HEK293 (cell line): ENCODE data around the gene FAM78A.

Experiments used
- CTCF ChIA-PET: fragments of 350-600 bp; formaldehyde crosslinking; extraction: SDS; loops from one replicate; lab custom pipeline; 2021; ENCODE audit warnings: antibody characterized with exemption; lab: Yijun Ruan, JAX
- POLR2A ChIA-PET: fragments of 300-600 bp; formaldehyde crosslinking; extraction: SDS; loops from one replicate; lab custom pipeline; 2020; ENCODE audit warnings: antibody characterized with exemption, inconsistent platforms; lab: Yijun Ruan, JAX
- H3K27ac ChIP-seq: fragments of 200-500 bp; sonication (Bioruptor generic); 2 replicates; pipeline ENCODE4 v1.5.1; 2014; ENCODE audit warnings: low read depth, low read length, control low read depth, inconsistent platforms; ENCODE audit errors: extremely low read depth
- H3K36me3 ChIP-seq, 2 experiments: fragments of 200-500 bp in 1 of 2; sonication (Bioruptor generic) in 1 of 2; 1 replicate in 1 of 2; 2 replicates in 1 of 2; pipeline ENCODE4 v1.5.1; 2014 to 2017; ENCODE audit warnings: inconsistent platforms in 2 of 2, low read length in 2 of 2; ENCODE audit not compliant: control insufficient read depth in 2 of 2, insufficient read depth in 1 of 2
- H3K4me1 ChIP-seq: fragments of 200-500 bp; sonication (Bioruptor generic); 2 replicates; pipeline ENCODE4 v1.5.1; 2014; ENCODE audit warnings: mild to moderate bottlenecking, low read length, inconsistent platforms; ENCODE audit not compliant: control insufficient read depth, insufficient read depth
- H3K4me3 ChIP-seq: 2 replicates; pipeline ENCODE4 v1.5.1; 2011; ENCODE audit warnings: low read depth, mild to moderate bottlenecking, control low read depth, low read length, moderate library complexity
- H3K9me3 ChIP-seq: fragments of 200-500 bp; sonication (Bioruptor generic); 2 replicates; pipeline ENCODE4 v1.5.1; 2014; ENCODE audit warnings: low read depth, low read length, inconsistent platforms; ENCODE audit not compliant: control insufficient read depth, insufficient read depth
- EGR2 ChIP-seq: fragments of 450-650 bp; formaldehyde crosslinking; IDR thresholded peaks from 2 replicates; pipeline ENCODE4 v1.5.1; 2016; ENCODE audit warnings: low read depth, missing biosample characterization, missing genetic modification characterization
- ZFP3 ChIP-seq: fragments of 450-650 bp; formaldehyde crosslinking; IDR thresholded peaks from 2 replicates; pipeline ENCODE4 v1.5.1; 2016; ENCODE audit warnings: low read depth, missing biosample characterization, missing genetic modification characterization
- ZFP69B ChIP-seq: fragments of 450-650 bp; formaldehyde crosslinking; IDR thresholded peaks from 2 replicates; pipeline ENCODE4 v1.5.1; 2016; ENCODE audit warnings: missing biosample characterization, missing genetic modification characterization
- ZNF133 ChIP-seq: fragments of 450-650 bp; formaldehyde crosslinking; IDR thresholded peaks from 2 replicates; pipeline ENCODE4 v1.5.1; 2016; ENCODE audit warnings: missing biosample characterization, missing genetic modification characterization
- ZNF157 ChIP-seq: fragments of 450-650 bp; formaldehyde crosslinking; IDR thresholded peaks from 2 replicates; pipeline ENCODE4 v1.5.1; 2016; ENCODE audit warnings: missing biosample characterization, missing genetic modification characterization
- ZNF184 ChIP-seq: fragments of 450-650 bp; IDR thresholded peaks from 2 replicates; pipeline ENCODE4 v1.5.1; 2018; ENCODE audit warnings: missing biosample characterization, mild to moderate bottlenecking, missing genetic modification characterization
- ZNF23 ChIP-seq: fragments of 450-650 bp; formaldehyde crosslinking; IDR thresholded peaks from 2 replicates; pipeline ENCODE4 v1.5.1; 2016; ENCODE audit warnings: missing biosample characterization, missing genetic modification characterization, borderline replicate concordance
- ZNF624 ChIP-seq: fragments of 450-650 bp; formaldehyde crosslinking; IDR thresholded peaks from 2 replicates; pipeline ENCODE4 v1.5.1; 2017; ENCODE audit warnings: missing biosample characterization, missing genetic modification characterization
- TF ChIP-seq, protein P1 (sequence below): fragments of 450-650 bp; formaldehyde crosslinking; IDR thresholded peaks from 2 replicates; pipeline ENCODE4 v1.5.1; 2017; ENCODE audit warnings: missing biosample characterization, missing genetic modification characterization
- TF ChIP-seq, protein P2 (sequence below): fragments of 450-650 bp; formaldehyde crosslinking; IDR thresholded peaks from 2 replicates; pipeline ENCODE4 v1.5.1; 2016; ENCODE audit warnings: missing biosample characterization, missing genetic modification characterization
- TF ChIP-seq, protein P3 (sequence below): fragments of 450-650 bp; formaldehyde crosslinking; IDR thresholded peaks from 2 replicates; pipeline ENCODE4 v1.5.1; 2017; ENCODE audit warnings: missing biosample characterization, missing genetic modification characterization
- TF ChIP-seq, protein P4 (sequence below): fragments of 450-650 bp; formaldehyde crosslinking; IDR thresholded peaks from 2 replicates; pipeline ENCODE4 v1.5.1; 2016; ENCODE audit warnings: missing biosample characterization, missing genetic modification characterization

Gene FAM78A

DNA sequence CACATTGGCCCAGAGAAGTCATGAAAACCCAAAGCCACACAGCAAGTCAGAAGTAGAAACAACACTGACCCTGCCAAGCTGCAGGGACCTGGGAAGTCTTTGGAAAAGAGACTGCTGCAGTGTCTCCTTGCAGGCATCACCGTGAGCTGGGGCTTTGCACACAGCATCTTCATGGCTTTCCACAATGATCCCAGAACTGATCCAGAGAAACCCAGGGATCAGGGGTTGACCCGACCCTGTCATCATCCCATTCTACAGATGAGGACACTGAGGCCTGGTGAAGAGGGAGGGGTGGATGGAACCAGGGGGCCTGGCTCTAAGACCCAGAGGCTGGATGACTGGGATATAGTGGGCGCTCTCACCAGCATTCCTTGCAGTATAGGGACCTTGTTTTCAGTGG is 4.3 kb upstream of the FAM78A start:
- CTCF ChIA-PET: interaction anchor here (0.6 to 2.1 kb wide), 3 partner anchors 56 to 348 kb away, joined by 3 to 6 read pairs (median 3); no protein-coding TSS in a partner anchor
- no peaks in the 10 kb centered on the region for H3K4me1 ChIP-seq
- POLR2A ChIA-PET: interaction anchor here (0.8 kb wide), 1 partner anchor 9 kb away, joined by 3 read pairs; the partner anchor contains the start of gene PLPP7
- no peaks in the 10 kb centered on the region for H3K9me3 ChIP-seq
- TF ChIP-seq, protein P1, sequence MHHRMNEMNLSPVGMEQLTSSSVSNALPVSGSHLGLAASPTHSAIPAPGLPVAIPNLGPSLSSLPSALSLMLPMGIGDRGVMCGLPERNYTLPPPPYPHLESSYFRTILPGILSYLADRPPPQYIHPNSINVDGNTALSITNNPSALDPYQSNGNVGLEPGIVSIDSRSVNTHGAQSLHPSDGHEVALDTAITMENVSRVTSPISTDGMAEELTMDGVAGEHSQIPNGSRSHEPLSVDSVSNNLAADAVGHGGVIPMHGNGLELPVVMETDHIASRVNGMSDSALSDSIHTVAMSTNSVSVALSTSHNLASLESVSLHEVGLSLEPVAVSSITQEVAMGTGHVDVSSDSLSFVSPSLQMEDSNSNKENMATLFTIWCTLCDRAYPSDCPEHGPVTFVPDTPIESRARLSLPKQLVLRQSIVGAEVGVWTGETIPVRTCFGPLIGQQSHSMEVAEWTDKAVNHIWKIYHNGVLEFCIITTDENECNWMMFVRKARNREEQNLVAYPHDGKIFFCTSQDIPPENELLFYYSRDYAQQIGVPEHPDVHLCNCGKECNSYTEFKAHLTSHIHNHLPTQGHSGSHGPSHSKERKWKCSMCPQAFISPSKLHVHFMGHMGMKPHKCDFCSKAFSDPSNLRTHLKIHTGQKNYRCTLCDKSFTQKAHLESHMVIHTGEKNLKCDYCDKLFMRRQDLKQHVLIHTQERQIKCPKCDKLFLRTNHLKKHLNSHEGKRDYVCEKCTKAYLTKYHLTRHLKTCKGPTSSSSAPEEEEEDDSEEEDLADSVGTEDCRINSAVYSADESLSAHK (tag by site-specific recombination): no peak
- TF ChIP-seq ZNF133 (tag by site-specific recombination) (no peak), ZFP3 (no peak), ZNF184 (tag by site-specific recombination) (no peak), ZNF624 (tag by site-specific recombination) (no peak), ZNF23 (tag by site-specific recombination) (no peak)
- TF ChIP-seq, protein P2, sequence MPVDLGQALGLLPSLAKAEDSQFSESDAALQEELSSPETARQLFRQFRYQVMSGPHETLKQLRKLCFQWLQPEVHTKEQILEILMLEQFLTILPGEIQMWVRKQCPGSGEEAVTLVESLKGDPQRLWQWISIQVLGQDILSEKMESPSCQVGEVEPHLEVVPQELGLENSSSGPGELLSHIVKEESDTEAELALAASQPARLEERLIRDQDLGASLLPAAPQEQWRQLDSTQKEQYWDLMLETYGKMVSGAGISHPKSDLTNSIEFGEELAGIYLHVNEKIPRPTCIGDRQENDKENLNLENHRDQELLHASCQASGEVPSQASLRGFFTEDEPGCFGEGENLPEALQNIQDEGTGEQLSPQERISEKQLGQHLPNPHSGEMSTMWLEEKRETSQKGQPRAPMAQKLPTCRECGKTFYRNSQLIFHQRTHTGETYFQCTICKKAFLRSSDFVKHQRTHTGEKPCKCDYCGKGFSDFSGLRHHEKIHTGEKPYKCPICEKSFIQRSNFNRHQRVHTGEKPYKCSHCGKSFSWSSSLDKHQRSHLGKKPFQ (tag by site-specific recombination): no peak
- TF ChIP-seq, protein P3, sequence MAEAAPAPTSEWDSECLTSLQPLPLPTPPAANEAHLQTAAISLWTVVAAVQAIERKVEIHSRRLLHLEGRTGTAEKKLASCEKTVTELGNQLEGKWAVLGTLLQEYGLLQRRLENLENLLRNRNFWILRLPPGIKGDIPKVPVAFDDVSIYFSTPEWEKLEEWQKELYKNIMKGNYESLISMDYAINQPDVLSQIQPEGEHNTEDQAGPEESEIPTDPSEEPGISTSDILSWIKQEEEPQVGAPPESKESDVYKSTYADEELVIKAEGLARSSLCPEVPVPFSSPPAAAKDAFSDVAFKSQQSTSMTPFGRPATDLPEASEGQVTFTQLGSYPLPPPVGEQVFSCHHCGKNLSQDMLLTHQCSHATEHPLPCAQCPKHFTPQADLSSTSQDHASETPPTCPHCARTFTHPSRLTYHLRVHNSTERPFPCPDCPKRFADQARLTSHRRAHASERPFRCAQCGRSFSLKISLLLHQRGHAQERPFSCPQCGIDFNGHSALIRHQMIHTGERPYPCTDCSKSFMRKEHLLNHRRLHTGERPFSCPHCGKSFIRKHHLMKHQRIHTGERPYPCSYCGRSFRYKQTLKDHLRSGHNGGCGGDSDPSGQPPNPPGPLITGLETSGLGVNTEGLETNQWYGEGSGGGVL (tag by site-specific recombination): no peak
- TF ChIP-seq, protein P4, sequence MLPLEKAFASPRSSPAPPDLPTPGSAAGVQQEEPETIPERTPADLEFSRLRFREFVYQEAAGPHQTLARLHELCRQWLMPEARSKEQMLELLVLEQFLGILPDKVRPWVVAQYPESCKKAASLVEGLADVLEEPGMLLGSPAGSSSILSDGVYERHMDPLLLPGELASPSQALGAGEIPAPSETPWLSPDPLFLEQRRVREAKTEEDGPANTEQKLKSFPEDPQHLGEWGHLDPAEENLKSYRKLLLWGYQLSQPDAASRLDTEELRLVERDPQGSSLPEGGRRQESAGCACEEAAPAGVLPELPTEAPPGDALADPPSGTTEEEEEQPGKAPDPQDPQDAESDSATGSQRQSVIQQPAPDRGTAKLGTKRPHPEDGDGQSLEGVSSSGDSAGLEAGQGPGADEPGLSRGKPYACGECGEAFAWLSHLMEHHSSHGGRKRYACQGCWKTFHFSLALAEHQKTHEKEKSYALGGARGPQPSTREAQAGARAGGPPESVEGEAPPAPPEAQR (tag by site-specific recombination): no peak
- no peak overlapping the region for H3K4me3 ChIP-seq
- H3K36me3 ChIP-seq: no peaks in the 10 kb centered on the region
- no peak overlapping the region for H3K27ac ChIP-seq

DNA sequence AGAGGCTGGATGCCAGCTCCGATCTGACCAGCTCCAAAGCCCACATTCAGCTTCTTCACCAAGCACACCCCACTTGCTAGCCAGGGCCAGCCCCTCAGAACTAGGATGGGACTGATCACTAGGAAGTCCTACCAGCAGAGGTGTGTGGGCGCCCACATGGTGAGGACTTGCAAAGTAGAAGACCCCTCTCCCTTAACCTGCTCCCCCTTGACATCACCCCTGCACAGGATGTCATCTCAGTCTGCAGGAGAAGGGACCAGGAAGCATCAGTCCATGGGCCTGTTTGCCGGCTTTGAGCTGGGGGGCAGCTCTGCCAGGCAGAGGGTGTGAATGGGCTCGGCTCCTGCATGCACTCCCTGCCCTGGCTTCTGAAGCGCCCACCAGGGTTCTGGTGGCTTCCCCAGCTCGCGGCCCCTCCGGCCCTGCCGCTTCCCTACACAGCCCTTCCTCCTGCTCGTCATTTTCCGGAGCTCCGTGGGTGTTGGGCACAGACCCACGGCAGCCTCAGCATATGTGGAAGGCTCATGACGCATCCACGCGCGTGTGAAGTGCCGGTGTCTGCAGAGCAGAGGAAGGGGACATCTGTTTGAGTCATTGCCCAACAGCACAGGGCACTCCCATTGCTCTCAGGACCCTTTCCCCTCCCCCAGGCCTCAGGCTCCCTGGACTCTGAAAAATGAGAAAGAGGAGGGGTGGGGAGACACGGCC is 3.7 kb upstream of the FAM78A start:
- no peak overlapping the region for H3K27ac ChIP-seq
- no peaks in the 10 kb centered on the region for H3K9me3 ChIP-seq
- no peak for TF ChIP-seq ZFP69B (tag by site-specific recombination)
- 0 out of 2 replicates have a peak, but pooled peaks have one; percentile 19 for TF ChIP-seq EGR2
- no peak for TF ChIP-seq ZNF157 (tag by site-specific recombination)
- TF ChIP-seq, all 188 proteins: peak for 1
- Histone ChIP-seq H3K4me3 (no peak overlapping the region), H3K4me1 (no peaks in the 10 kb centered on the region), H3K36me3 (no peaks in the 10 kb centered on the region)
- ChIA-PET CTCF (interaction anchor here (0.6 to 2.1 kb wide), 3 partner anchors 56 to 349 kb away, joined by 3 to 12 read pairs (median 6); no protein-coding TSS in a partner anchor), POLR2A (interaction anchor here (0.6 to 0.8 kb wide), 3 partner anchors 9 to 31 kb away, joined by 3 to 5 read pairs (median 4); partner anchors contain the start of gene PLPP7)
